Activated T-helper 2 cell treated with anti-CD3 and anti-CD28 coated beads, Interferon-gamma antibody, Interleukin-2, Interleukin-4, amounts not matched to agents 10 μg/mL and 5 μg/mL and 100 μg/mL, durations not matched to agents 14 hours and 24 hours and 36 hours (primary cell): Measurements from ENCODE around the gene PCYT2. TPM values are rescaled to one million over a fixed set of nuclear protein-coding genes. Genes with fewer than 3 reads are reported as not detected.

Experiments
- DNase-seq: peaks from one replicate; pipeline ENCODE4 v3.0.0; 2021; ENCODE audit warnings: low spot score
- H3K27ac Mint-ChIP-seq: one replicate; pipeline ENCODE4 v1.8.0; 2021; ENCODE audit warnings: mixed read lengths
- H3K27me3 Mint-ChIP-seq: one replicate; pipeline ENCODE4 v1.8.0; 2021; ENCODE audit warnings: low read depth, mixed read lengths
- H3K36me3 Mint-ChIP-seq: one replicate; pipeline ENCODE4 v1.8.0; 2021; ENCODE audit warnings: low read depth, mixed read lengths
- H3K4me1 Mint-ChIP-seq: one replicate; pipeline ENCODE4 v1.8.0; 2021; ENCODE audit warnings: low read depth, mixed read lengths
- H3K4me3 Mint-ChIP-seq: one replicate; pipeline ENCODE4 v1.8.0; 2021; ENCODE audit warnings: low read depth, mild to moderate bottlenecking, moderate library complexity, mixed read lengths
- H3K9me3 Mint-ChIP-seq: one replicate; pipeline ENCODE4 v1.8.0; 2021; ENCODE audit warnings: mixed read lengths
- intact Hi-C: fragments of 100-400 bp; cut with micrococcal nuclease; formaldehyde crosslinking; loops from one replicate; pipeline ENCODE4 v1.15.1; 2023
- total RNA-seq: library from RNA; stranded (reverse); gene quantifications from 2 replicates; pipeline ENCODE4 v1.2.3, GENCODE V29; 2022

PCYT2 gene
- total RNA-seq, 1 donor from 2014 or later = 51.7 TPM

GRCh38 chr17:81860756-81861568, 50.2 kb downstream of the PCYT2 start:
- intact Hi-C loops = loop anchor here (1.0 to 2.0 kb wide), 4 partner anchors 9 to 162 kb away; partner anchors contain the start of genes CENPX, LRRC45 and MCRIP1

DNA sequence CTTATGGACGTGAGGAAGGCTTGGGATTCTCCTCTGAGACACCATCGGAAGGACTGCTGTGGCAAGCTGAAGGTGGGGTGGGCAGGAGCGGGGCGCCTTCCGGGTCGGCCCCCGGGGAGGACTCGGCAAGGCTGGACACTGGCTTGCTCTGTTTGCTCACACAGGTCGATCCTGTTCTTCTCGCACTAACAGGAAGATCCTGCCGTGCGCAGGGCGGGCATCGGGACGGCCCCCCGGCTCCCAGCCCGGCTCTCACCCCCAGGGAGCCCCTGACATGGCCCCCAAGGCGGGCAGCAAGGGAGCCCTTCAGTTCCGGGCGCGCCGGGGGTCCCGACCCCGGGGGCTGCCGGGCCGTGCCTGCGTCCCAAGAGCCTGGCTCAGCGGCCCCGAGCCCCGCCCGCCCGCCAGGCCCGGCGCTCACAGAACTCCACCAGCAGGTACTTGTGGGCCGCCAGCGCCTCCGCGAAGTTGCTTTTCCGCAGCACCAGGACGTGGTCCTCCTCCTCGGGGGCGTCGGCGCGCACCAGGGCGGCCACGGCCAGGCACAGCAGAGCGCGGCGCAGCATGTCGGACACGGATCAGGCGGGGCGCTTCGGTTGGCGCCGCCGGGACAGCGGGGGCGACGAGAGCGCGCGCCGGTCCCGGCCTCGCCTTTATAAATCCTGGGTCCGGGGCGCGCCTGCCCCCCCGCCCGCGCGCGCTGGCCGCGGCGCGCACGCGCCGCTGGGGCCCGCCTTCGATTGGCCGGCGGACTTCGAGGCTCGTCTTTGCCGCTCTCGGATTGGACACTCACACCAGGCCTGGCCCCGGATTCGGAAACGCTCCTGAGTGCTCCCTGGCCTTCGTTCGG, 51.1 kb downstream of the PCYT2 start, which contains the start of gene P4HB:
P4HB (minus strand) TSS at position 630 of the 850 bp plus-strand sequence; CDS start at position 566, 64 bp downstream.
- Mint-ChIP-seq H3K9me3 (no peaks in the 10 kb centered on the region), H3K36me3 (peaks cover 75% of the 10 kb centered on the region), H3K4me3 (peak within 1 kb of the TSS; percentile 96), H3K4me1 (peaks cover 35% of the 10 kb centered on the region), H3K27me3 (no peaks in the 10 kb centered on the region), H3K27ac (peak within 1 kb of the TSS; percentile 88)
- no peak for DNase-seq
- intact Hi-C loops = loop anchor here (1.0 to 2.0 kb wide), 3 partner anchors 27 to 163 kb away; partner anchors contain the start of genes CENPX, LRRC45 and MCRIP1

More at GRCh38 chr17:81860756-81861568, 50.2 kb downstream of the PCYT2 start:
- no peaks in the 10 kb centered on the region for H3K9me3 Mint-ChIP-seq
- peak; percentile 100 for DNase-seq
- peaks cover 30% of the 10 kb centered on the region for H3K4me1 Mint-ChIP-seq
- H3K27ac Mint-ChIP-seq = peak overlapping the region; percentile 88
- peaks cover 72% of the 10 kb centered on the region for H3K36me3 Mint-ChIP-seq
- H3K4me3 Mint-ChIP-seq = peak overlapping the region; percentile 88
- H3K27me3 Mint-ChIP-seq = no peaks in the 10 kb centered on the region

DNA sequence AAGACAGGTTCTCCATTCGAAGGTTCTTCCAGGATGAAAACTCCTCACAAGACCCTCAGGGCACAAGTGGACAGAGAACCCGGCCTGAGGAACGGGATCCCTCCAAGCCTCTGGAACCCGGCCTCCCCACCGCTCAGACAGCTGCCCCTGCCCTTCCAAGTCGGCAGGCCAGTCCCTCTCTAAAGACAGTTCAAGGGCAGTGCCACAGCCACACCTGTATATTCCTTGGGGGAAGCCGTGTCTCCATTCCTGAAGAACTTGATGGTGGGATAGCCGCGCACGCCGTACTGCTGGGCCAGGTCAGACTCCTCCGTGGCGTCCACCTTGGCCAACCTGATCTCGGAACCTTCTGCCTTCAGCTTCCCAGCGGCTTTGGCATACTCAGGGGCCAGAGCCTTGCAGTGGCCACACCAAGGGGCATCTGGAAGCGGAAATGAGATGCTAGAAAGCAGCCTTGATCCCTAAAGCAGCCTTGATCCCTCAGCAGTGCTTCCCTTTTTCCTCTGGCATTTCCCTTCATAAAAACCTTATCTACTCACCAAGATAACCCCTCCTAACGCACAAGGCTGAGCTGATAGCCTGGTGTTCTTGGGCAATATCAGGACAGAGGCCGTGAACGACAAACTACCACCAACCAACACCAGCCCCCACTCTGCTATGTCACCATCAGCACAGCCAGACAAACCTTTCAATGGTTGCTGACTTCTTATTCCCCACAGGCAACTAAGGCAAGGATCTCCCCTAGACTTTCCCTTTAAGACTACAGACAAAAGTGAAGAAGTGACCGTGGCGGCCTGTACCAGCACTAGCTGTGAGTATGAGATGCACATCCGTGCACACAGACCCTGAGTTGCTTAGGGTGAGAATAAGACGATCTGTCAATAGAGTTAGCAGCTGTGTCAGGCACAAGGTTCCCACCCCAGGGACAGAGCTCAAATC, 52.0 kb downstream of the PCYT2 start:
- Mint-ChIP-seq H3K4me3 (peak overlapping the region; percentile 96), H3K36me3 (peaks cover 77% of the 10 kb centered on the region), H3K9me3 (no peaks in the 10 kb centered on the region), H3K4me1 (peaks cover 36% of the 10 kb centered on the region), H3K27ac (peak overlapping the region; percentile 85), H3K27me3 (no peaks in the 10 kb centered on the region)
- DNase-seq = no peak
- intact Hi-C loops = no loop called here

GRCh38 chr17:81858170-81858966, 52.8 kb downstream of the PCYT2 start:
- H3K9me3 Mint-ChIP-seq = no peaks in the 10 kb centered on the region
- H3K4me1 Mint-ChIP-seq = peaks cover 33% of the 10 kb centered on the region
- intact Hi-C loops = no loop called here
- no peak overlapping the region for H3K27ac Mint-ChIP-seq
- H3K27me3 Mint-ChIP-seq = no peaks in the 10 kb centered on the region
- H3K4me3 Mint-ChIP-seq = peak overlapping the region; percentile 96
- H3K36me3 Mint-ChIP-seq = peaks cover 77% of the 10 kb centered on the region
- DNase-seq = no peak

DNA sequence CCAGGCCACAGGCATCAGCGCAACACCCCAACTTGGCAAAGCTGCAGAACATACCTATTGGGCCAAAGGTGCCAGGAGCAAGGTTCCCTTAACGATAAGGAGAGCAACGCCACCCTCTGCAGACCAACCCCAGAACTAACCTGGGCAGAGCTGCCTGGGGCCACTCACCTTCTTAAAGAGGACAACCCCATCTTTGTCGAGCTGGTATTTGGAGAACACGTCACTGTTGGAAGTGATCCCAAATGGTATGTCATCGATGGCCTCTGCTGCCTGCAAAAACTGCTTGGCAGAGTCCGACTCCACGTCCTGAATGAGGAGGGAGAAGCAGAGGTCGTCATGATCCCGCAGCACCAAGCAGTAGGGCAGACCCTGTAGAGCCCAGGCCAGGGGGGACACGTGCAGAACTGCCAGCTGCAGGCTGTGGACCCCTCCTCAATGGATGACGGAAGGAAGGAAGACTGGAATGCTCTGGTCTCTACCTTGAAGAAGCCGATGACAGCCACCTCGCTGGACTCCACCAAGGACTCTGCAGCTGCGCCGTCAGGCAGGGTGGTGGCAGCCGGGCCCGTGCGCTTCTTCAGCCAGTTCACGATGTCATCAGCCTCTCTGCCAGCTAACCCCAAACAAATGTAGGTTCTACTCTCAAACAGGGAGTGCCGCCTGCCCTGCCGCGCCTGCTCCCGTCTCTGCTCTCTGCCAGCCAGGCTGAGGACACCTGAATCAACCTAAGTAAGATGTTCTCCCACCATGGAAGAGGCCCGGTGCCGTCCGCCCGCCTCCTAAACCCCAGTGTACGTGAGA, 56.0 kb downstream of the PCYT2 start:
- H3K36me3 Mint-ChIP-seq = peaks cover 77% of the 10 kb centered on the region
- peaks cover 25% of the 10 kb centered on the region for H3K4me1 Mint-ChIP-seq
- peak overlapping the region; percentile 42 for H3K27ac Mint-ChIP-seq
- H3K27me3 Mint-ChIP-seq = no peaks in the 10 kb centered on the region
- no peak for DNase-seq
- H3K9me3 Mint-ChIP-seq = no peaks in the 10 kb centered on the region
- intact Hi-C loops = no loop called here
- H3K4me3 Mint-ChIP-seq = no peak overlapping the region

- DNase-seq = no peak
- intact Hi-C loops = no loop called here
- Mint-ChIP-seq H3K4me1 (peaks cover 8% of the 10 kb centered on the region), H3K36me3 (peaks cover 58% of the 10 kb centered on the region), H3K4me3 (no peak overlapping the region), H3K9me3 (no peaks in the 10 kb centered on the region), H3K27ac (no peak overlapping the region), H3K27me3 (no peaks in the 10 kb centered on the region)
Measured at GRCh38 chr17:81852237-81852636, 59.0 kb downstream of the PCYT2 start.

- DNase-seq = no peak
- Mint-ChIP-seq H3K27me3 (no peaks in the 10 kb centered on the region), H3K36me3 (peaks cover 64% of the 10 kb centered on the region), H3K27ac (no peak overlapping the region), H3K4me3 (no peak overlapping the region), H3K4me1 (peaks cover 8% of the 10 kb centered on the region), H3K9me3 (no peaks in the 10 kb centered on the region)
- intact Hi-C loops = no loop called here
Measured at GRCh38 chr17:81851423-81851822, 59.8 kb downstream of the PCYT2 start.

Other genes with a start within 250 kb of the PCYT2 start
- gene OXLD1, start 244.8 kb downstream of the PCYT2 start, total RNA-seq = 51.3 and 52.7 TPM in 2 replicates
- gene CCDC137, start 244.7 kb downstream of the PCYT2 start, total RNA-seq = 50.8 and 51.7 TPM in 2 replicates
- 33.3 and 35.0 TPM in 2 replicates for gene ARL16, start 227.6 kb downstream of the PCYT2 start, total RNA-seq
- 130 and 134 TPM in 2 replicates for gene HGS, start 227.4 kb downstream of the PCYT2 start, total RNA-seq
- 175 and 179 TPM in 2 replicates for gene MRPL12, start 208.0 kb downstream of the PCYT2 start, total RNA-seq
- 36.4 and 39.5 TPM in 2 replicates for gene SLC25A10, start 199.1 kb downstream of the PCYT2 start, total RNA-seq
- gene GCGR, start 107.2 kb downstream of the PCYT2 start, total RNA-seq = not detected in 2 replicates
- gene MCRIP1, start 78.1 kb downstream of the PCYT2 start, total RNA-seq = 42.5 and 42.9 TPM in 2 replicates
- gene PPP1R27, start 76.3 kb downstream of the PCYT2 start, total RNA-seq = not detected in 2 replicates
- gene P4HB, start 50.9 kb downstream of the PCYT2 start, total RNA-seq = 545 and 603 TPM in 2 replicates
- 713 and 715 TPM in 2 replicates for gene ARHGDIA, start 40.1 kb downstream of the PCYT2 start, total RNA-seq
- gene ALYREF, start 19.8 kb downstream of the PCYT2 start, total RNA-seq = 237 and 240 TPM in 2 replicates
- 108 and 119 TPM in 2 replicates for gene ANAPC11, start 19.7 kb downstream of the PCYT2 start, total RNA-seq
- gene NPB, start 9.2 kb downstream of the PCYT2 start, total RNA-seq = 0.28 and 0.39 TPM in 2 replicates
- gene SIRT7, start 6.8 kb upstream of the PCYT2 start, total RNA-seq = 50.2 and 55.7 TPM in 2 replicates
- gene MAFG, start 16.3 kb upstream of the PCYT2 start, total RNA-seq = 30.3 and 31.8 TPM in 2 replicates
- gene PYCR1, start 25.9 kb upstream of the PCYT2 start, total RNA-seq = 99.9 and 105 TPM in 2 replicates
- gene MYADML2, start 35.8 kb upstream of the PCYT2 start, total RNA-seq = not detected in 2 replicates
- 1.2 and 2.2 TPM in 2 replicates for gene NOTUM, start 49.8 kb upstream of the PCYT2 start, total RNA-seq
- gene ASPSCR1, start 66.2 kb upstream of the PCYT2 start, total RNA-seq = 32.9 and 33.8 TPM in 2 replicates
- 88.3 and 91.9 TPM in 2 replicates for gene CENPX, start 111.5 kb upstream of the PCYT2 start, total RNA-seq
- 32.3 and 33.4 TPM in 2 replicates for gene LRRC45, start 111.9 kb upstream of the PCYT2 start, total RNA-seq
- gene RAC3, start 120.3 kb upstream of the PCYT2 start, total RNA-seq = 15.4 and 18.4 TPM in 2 replicates
- 138 and 145 TPM in 2 replicates for gene DCXR, start 126.3 kb upstream of the PCYT2 start, total RNA-seq
- 21.8 and 21.9 TPM in 2 replicates for gene RFNG, start 140.4 kb upstream of the PCYT2 start, total RNA-seq
- gene GPS1, start 140.5 kb upstream of the PCYT2 start, total RNA-seq = 103 TPM in 2 replicates
- 154 and 179 TPM in 2 replicates for gene DUS1L, start 154.4 kb upstream of the PCYT2 start, total RNA-seq
- gene FASN, start 186.8 kb upstream of the PCYT2 start, total RNA-seq = 387 and 409 TPM in 2 replicates